AG09319 (cell line): ENCODE data around the gene CDHR3.

Experiments
- DNase-seq: peaks from one replicate; pipeline ENCODE4 v3.0.0-alpha.2; 2010; ENCODE audit warnings: low read depth; ENCODE audit errors: extremely low read depth
- CTCF ChIP-seq: IDR thresholded peaks from 2 replicates; pipeline ENCODE4 v1.5.1; 2011; ENCODE audit warnings: low read depth, mild to moderate bottlenecking, inconsistent platforms, low read length, moderate library complexity

The CDHR3 gene

GRCh38 chr7:106009503-106010226 is 46.6 kb downstream of the CDHR3 start:
- peak; percentile 94 for TF ChIP-seq CTCF
- DNase-seq, result peak; percentile 93

- TF ChIP-seq CTCF, result no peak
- no peak for DNase-seq
Measured at GRCh38 chr7:106010331-106010730, 47.3 kb downstream of the CDHR3 start.

- TF ChIP-seq CTCF, result no peak
- no peak for DNase-seq
Measured at GRCh38 chr7:106010866-106011265, 47.8 kb downstream of the CDHR3 start.

- no peak for DNase-seq
- TF ChIP-seq CTCF, result no peak
Measured at GRCh38 chr7:106012184-106012583, 49.1 kb downstream of the CDHR3 start.

- no peak for TF ChIP-seq CTCF
- peak; percentile 47 for DNase-seq
Measured at GRCh38 chr7:106012935-106013439, 49.9 kb downstream of the CDHR3 start.

- TF ChIP-seq CTCF, result no peak
- no peak for DNase-seq
Measured at GRCh38 chr7:106015381-106016218, 52.5 kb downstream of the CDHR3 start.

- TF ChIP-seq CTCF, result no peak
Measured at GRCh38 chr7:106016331-106016730, 53.3 kb downstream of the CDHR3 start.

More at GRCh38 chr7:106016331-106016730, 53.3 kb downstream of the CDHR3 start:
- no peak for DNase-seq
